ENCODE results near the gene PPIG. TPM values are rescaled to one million over a fixed set of nuclear protein-coding genes. Genes with fewer than 3 reads are reported as not detected.
"Not testable (repeated sequence)": the region's sequence is repeated elsewhere in the genome, so short reads cannot be mapped to it uniquely, and the experiment has no call there.

The PPIG gene
- total RNA-seq, 1 experiment from 2014 or later, result 28.4 TPM

- H3F3A ChIP-seq (ENCODE audit: insufficient read depth, low read depth), result no peaks in the 10 kb centered on the region
- no peaks in the 10 kb centered on the region for H3K9me3 ChIP-seq (ENCODE audit: insufficient read depth, low read depth)
- no peaks in the 10 kb centered on the region for H3K4me1 ChIP-seq (replicated peaks; ENCODE audit: insufficient read depth)
- no peak overlapping the region for H3K4me3 ChIP-seq
- H3K27me3 ChIP-seq (ENCODE audit: insufficient read depth, low read depth), result no peaks in the 10 kb centered on the region
- BruUV-seq (replicated peaks), result no TSS peak
- H2AFZ ChIP-seq, result no peak overlapping the region
- intact Hi-C loops (cut with micrococcal nuclease; ENCODE audit: unreplicated experiment), result no loop called here
- no peak for DNase-seq
- H3K27ac ChIP-seq, result no peak overlapping the region
- no peaks in the 10 kb centered on the region for H4K20me1 ChIP-seq (ENCODE audit: insufficient read depth)
- TF ChIP-seq EZH2 (IDR thresholded peaks at IDR 0.05; ENCODE audit: low read depth) (no peak), CTCF (conservative IDR thresholded peaks at IDR 0.05) (no peak)
- ChIA-PET CTCF (interaction anchor here (0.5 kb wide), 1 partner anchor 1408 kb away, joined by 3 read pairs; no protein-coding TSS in a partner anchor), POLR2A (ENCODE audit: unreplicated experiment) (no interaction called here)
- no peak overlapping the region for H3K4me2 ChIP-seq
- no peaks in the 10 kb centered on the region for H3K79me2 ChIP-seq (ENCODE audit: low read depth)
- no peaks in the 10 kb centered on the region for H3K9me2 ChIP-seq (ENCODE audit: insufficient read depth)
- no peaks in the 10 kb centered on the region for H3K36me3 ChIP-seq (ENCODE audit: low read depth)
Measured at GRCh38 chr2:169542433-169542832, 41.7 kb upstream of the PPIG start.

GRCh38 chr2:169546756-169547155 lies 37.4 kb upstream of the PPIG start:
- no peak for DNase-seq
- CTCF ChIA-PET, result no interaction called here
- H4K20me1 ChIP-seq (ENCODE audit: insufficient read depth), result no peaks in the 10 kb centered on the region
- H3K9me3 ChIP-seq (ENCODE audit: insufficient read depth, low read depth), result no peaks in the 10 kb centered on the region
- POLR2A ChIA-PET (ENCODE audit: unreplicated experiment), result no interaction called here
- no peaks in the 10 kb centered on the region for H3K4me1 ChIP-seq (replicated peaks; ENCODE audit: insufficient read depth)
- no peak overlapping the region for H3K27ac ChIP-seq
- BruUV-seq (replicated peaks), result no TSS peak
- no peak for TF ChIP-seq EZH2 (IDR thresholded peaks at IDR 0.05; ENCODE audit: low read depth)
- no peak for TF ChIP-seq CTCF (conservative IDR thresholded peaks at IDR 0.05)
- H3K27me3 ChIP-seq (ENCODE audit: insufficient read depth, low read depth), result no peaks in the 10 kb centered on the region
- H3F3A ChIP-seq (ENCODE audit: insufficient read depth, low read depth), result no peaks in the 10 kb centered on the region
- no peak overlapping the region for H2AFZ ChIP-seq
- H3K9me2 ChIP-seq (ENCODE audit: insufficient read depth), result no peaks in the 10 kb centered on the region
- no peaks in the 10 kb centered on the region for H3K36me3 ChIP-seq (ENCODE audit: low read depth)
- H3K4me2 ChIP-seq, result no peak overlapping the region
- H3K4me3 ChIP-seq, result no peak overlapping the region
- H3K79me2 ChIP-seq (ENCODE audit: low read depth), result no peaks in the 10 kb centered on the region
- intact Hi-C loops (cut with micrococcal nuclease; ENCODE audit: unreplicated experiment), result no loop called here

- Histone ChIP-seq H3K27ac (no peak overlapping the region), H3K9me2 (ENCODE audit: insufficient read depth) (no peaks in the 10 kb centered on the region), H4K20me1 (ENCODE audit: insufficient read depth) (no peaks in the 10 kb centered on the region), H3K36me3 (ENCODE audit: low read depth) (no peaks in the 10 kb centered on the region), H3K9me3 (ENCODE audit: insufficient read depth, low read depth) (no peaks in the 10 kb centered on the region), H3F3A (ENCODE audit: insufficient read depth, low read depth) (no peaks in the 10 kb centered on the region), H3K4me2 (no peak overlapping the region), H3K4me1 (replicated peaks; ENCODE audit: insufficient read depth) (no peaks in the 10 kb centered on the region), H2AFZ (no peak overlapping the region), H3K79me2 (ENCODE audit: low read depth) (no peaks in the 10 kb centered on the region), H3K27me3 (ENCODE audit: insufficient read depth, low read depth) (no peaks in the 10 kb centered on the region), H3K4me3 (no peak overlapping the region)
- CTCF ChIA-PET, result interaction anchor here (0.6 kb wide), 1 partner anchor 82 kb away, joined by 3 read pairs; the partner anchor contains the start of gene BBS5
- BruUV-seq (replicated peaks), result no TSS peak
- POLR2A ChIA-PET (ENCODE audit: unreplicated experiment), result no interaction called here
- intact Hi-C loops (cut with micrococcal nuclease; ENCODE audit: unreplicated experiment), result no loop called here
- no peak for DNase-seq
- TF ChIP-seq CTCF (conservative IDR thresholded peaks at IDR 0.05), result no peak
- TF ChIP-seq EZH2 (IDR thresholded peaks at IDR 0.05; ENCODE audit: low read depth), result no peak
Measured at GRCh38 chr2:169561364-169561763, 22.8 kb upstream of the PPIG start.

GRCh38 chr2:169562084-169562483 lies 22.1 kb upstream of the PPIG start:
- intact Hi-C loops (cut with micrococcal nuclease; ENCODE audit: unreplicated experiment); DNase-seq; H4K20me1 ChIP-seq (ENCODE audit: insufficient read depth); H3K4me2 ChIP-seq; CTCF ChIA-PET; H3F3A ChIP-seq (ENCODE audit: insufficient read depth, low read depth); H3K27me3 ChIP-seq (ENCODE audit: insufficient read depth, low read depth); H3K27ac ChIP-seq; BruUV-seq (replicated peaks); H3K4me1 ChIP-seq (replicated peaks; ENCODE audit: insufficient read depth); H3K4me3 ChIP-seq; H3K9me2 ChIP-seq (ENCODE audit: insufficient read depth); H3K9me3 ChIP-seq (ENCODE audit: insufficient read depth, low read depth); H2AFZ ChIP-seq; H3K36me3 ChIP-seq (ENCODE audit: low read depth); H3K79me2 ChIP-seq (ENCODE audit: low read depth): not testable (repeated sequence)
- POLR2A ChIA-PET (ENCODE audit: unreplicated experiment), result interaction anchor here (0.6 kb wide), 1 partner anchor 214 kb away, joined by 8 read pairs; no protein-coding TSS in a partner anchor

Measured in PC-9 (cell line).